MM.1S (cell line): ENCODE data around the gene DCDC2.

ENCODE experiments used
- CTCF ChIP-seq: fragments of 300-600 bp; sonication (generic); IDR thresholded peaks from 2 replicates; pipeline ENCODE4 v1.5.1; 2016; ENCODE audit warnings: antibody characterized with exemption, low read length, mixed read lengths
- EZH2 ChIP-seq: fragments of 300-600 bp; sonication (generic); optimal IDR thresholded peaks from 2 replicates; pipeline ENCODE3; 2017; ENCODE audit warnings: low read depth, mild to moderate bottlenecking, antibody characterized with exemption, low read length, mixed read lengths

GRCh38 chr6:24402697-24403500 lies 45.0 kb upstream of the DCDC2 start, which contains the start of gene MRS2:
- TF ChIP-seq CTCF (no peak), EZH2 (no peak)
